H1 (cell line): ENCODE results near the gene SLC25A39. TPM values are rescaled to one million over a fixed set of nuclear protein-coding genes. Genes with fewer than 3 reads are reported as not detected.

Experiments used
- CTCF ChIA-PET: fragments of 300-600 bp; sonication (Branson Sonifier 250); formaldehyde crosslinking; loops from one replicate; lab custom pipeline; 2021; ENCODE audit not compliant: partially characterized antibody; lab: Charles Lee
- POLR2A ChIA-PET: fragments of 300-600 bp; sonication (Branson Sonifier 250); formaldehyde crosslinking; loops from one replicate; lab custom pipeline; 2021; ENCODE audit warnings: inconsistent platforms; ENCODE audit not compliant: partially characterized antibody; lab: Charles Lee
- DNase-seq, 2 experiments: peaks; one replicate each; pipeline versions ENCODE4 v3.0.0 to v3.0.0-alpha.2; 2010 to 2022; ENCODE audit warnings: low spot score in 2 of 2, low read depth in 1 of 2, mixed read lengths in 1 of 2
- FAIRE-seq: peaks from 2 replicates; lab custom pipeline; 2011; peaks lifted over from hg19 to GRCh38; lab: Jason Lieb, UNC
- H2AFZ ChIP-seq: 2 replicates; pipeline ENCODE4 v1.8.1; 2012; ENCODE audit warnings: low read length, inconsistent platforms
- H2AK5ac ChIP-seq: 2 replicates; pipeline ENCODE4 v1.6.1; 2013; ENCODE audit warnings: low read depth, low read length
- H2BK120ac ChIP-seq: replicated peaks from 2 replicates; pipeline ENCODE3; 2013; ENCODE audit warnings: low read depth, low read length, inconsistent platforms
- H2BK12ac ChIP-seq: 2 replicates; pipeline ENCODE4 v1.6.1; 2013; ENCODE audit warnings: low read depth, low read length
- H2BK15ac ChIP-seq: 2 replicates; pipeline ENCODE4 v1.6.1; 2013; ENCODE audit warnings: low read length
- H2BK20ac ChIP-seq: 2 replicates; pipeline ENCODE4 v1.6.1; 2013; ENCODE audit warnings: low read length
- H2BK5ac ChIP-seq: 2 replicates; pipeline ENCODE4 v1.6.1; 2013; ENCODE audit warnings: low read depth, low read length
- H3K14ac ChIP-seq: 2 replicates; pipeline ENCODE4 v1.6.1; 2013; ENCODE audit warnings: inconsistent platforms; ENCODE audit not compliant: insufficient read length
- H3K18ac ChIP-seq: 2 replicates; pipeline ENCODE4 v1.6.1; 2013; ENCODE audit warnings: low read length; ENCODE audit errors: extremely low read depth
- H3K23ac ChIP-seq: 2 replicates; pipeline ENCODE4 v1.6.1; 2013; ENCODE audit warnings: inconsistent platforms; ENCODE audit not compliant: insufficient read length
- H3K23me2 ChIP-seq: 2 replicates; pipeline ENCODE4 v1.6.1; 2013; ENCODE audit warnings: low read depth, low read length
- H3K27ac ChIP-seq: 2 replicates; pipeline ENCODE4 v1.6.1; 2011; ENCODE audit warnings: low read depth, low read length, inconsistent platforms
- H3K27me3 ChIP-seq, 4 experiments: replicated peaks in 1 of 4; 1 replicate in 1 of 4; 2 replicates in 3 of 4; pipeline versions ENCODE4 v1.6.1 to v1.8.1; 2011 to 2013; ENCODE audit warnings: low read length in 3 of 4, mild to moderate bottlenecking in 3 of 4, inconsistent platforms in 2 of 4, mixed read lengths in 2 of 4, moderate library complexity in 1 of 4; ENCODE audit not compliant: control insufficient read depth in 3 of 4, insufficient read depth in 3 of 4; ENCODE audit errors: extremely low read depth in 1 of 4
- H3K36me3 ChIP-seq, 4 experiments: 2 replicates each; pipeline versions ENCODE4 v1.6.1 to v1.8.1; 2011 to 2013; ENCODE audit warnings: mild to moderate bottlenecking in 4 of 4, low read length in 3 of 4, moderate library complexity in 2 of 4, control low read depth in 1 of 4, inconsistent platforms in 1 of 4; ENCODE audit not compliant: insufficient read depth in 4 of 4, control insufficient read depth in 2 of 4
- H3K4ac ChIP-seq: replicated peaks from 2 replicates; pipeline ENCODE3; 2013; ENCODE audit warnings: low read length, low read depth, mixed read lengths, inconsistent platforms; ENCODE audit not compliant: insufficient read length
- H3K4me1 ChIP-seq, 4 experiments: replicated peaks in 1 of 4; 1 replicate in 1 of 4; 2 replicates in 3 of 4; pipeline versions ENCODE4 v1.6.1 to v1.8.1; 2011 to 2013; ENCODE audit warnings: low read length in 3 of 4, inconsistent platforms in 2 of 4, mixed read lengths in 1 of 4; ENCODE audit not compliant: insufficient read depth in 4 of 4, control insufficient read depth in 3 of 4
- H3K4me2 ChIP-seq, 2 experiments: 2 replicates each; pipeline versions ENCODE4 v1.6.1 to v1.8.1; 2011 to 2013; ENCODE audit warnings: low read depth in 2 of 2, low read length in 2 of 2, control low read depth in 1 of 2, inconsistent platforms in 1 of 2, mild to moderate bottlenecking in 1 of 2; ENCODE audit not compliant: insufficient read depth in 1 of 2
- H3K4me3 ChIP-seq, 4 experiments: fragments of 200-600, 300-600 bp in 1 of 4; sonication (generic), shearing (Covaris generic), sonication (Bioruptor Twin) in 1 of 4; 2 replicates each; pipeline versions ENCODE4 v1.5.1 to v1.8.1; 2011 to 2016; ENCODE audit warnings: low read length in 4 of 4, low read depth in 3 of 4, control low read depth in 2 of 4, inconsistent platforms in 2 of 4, mild to moderate bottlenecking in 2 of 4, mixed read lengths in 1 of 4, moderate library complexity in 1 of 4; ENCODE audit not compliant: insufficient read depth in 2 of 4; ENCODE audit errors: extremely low read depth in 1 of 4
- H3K56ac ChIP-seq: replicated peaks from 2 replicates; pipeline ENCODE3; 2013; ENCODE audit warnings: low read depth, mild to moderate bottlenecking, mixed read lengths, low read length, inconsistent platforms; ENCODE audit not compliant: insufficient read length
- H3K79me1 ChIP-seq: 2 replicates; pipeline ENCODE4 v1.6.1; 2013; ENCODE audit warnings: low read depth, low read length, control low read depth
- H3K79me2 ChIP-seq, 2 experiments: 2 replicates each; pipeline versions ENCODE4 v1.6.1 to v1.8.1; 2012 to 2013; ENCODE audit warnings: low read length in 2 of 2, mild to moderate bottlenecking in 2 of 2, inconsistent platforms in 1 of 2; ENCODE audit not compliant: insufficient read depth in 2 of 2, control insufficient read depth in 1 of 2
- H3K9ac ChIP-seq, 4 experiments: replicated peaks in 1 of 4; 1 replicate in 1 of 4; 2 replicates in 3 of 4; pipeline versions ENCODE4 v1.6.1 to v1.8.1; 2011 to 2013; ENCODE audit warnings: low read depth in 3 of 4, low read length in 3 of 4, control low read depth in 2 of 4, mild to moderate bottlenecking in 2 of 4, moderate library complexity in 2 of 4, inconsistent platforms in 1 of 4; ENCODE audit errors: extremely low read depth in 1 of 4
- H3K9me3 ChIP-seq, 2 experiments: 2 replicates each; pipeline versions ENCODE4 v1.6.1 to v1.8.1; 2012 to 2013; ENCODE audit warnings: mild to moderate bottlenecking in 2 of 2, moderate library complexity in 2 of 2, control low read depth in 1 of 2, inconsistent platforms in 1 of 2, low read depth in 1 of 2, low read length in 1 of 2, mixed read lengths in 1 of 2; ENCODE audit not compliant: insufficient read depth in 2 of 2
- H4K20me1 ChIP-seq, 2 experiments: replicated peaks in 1 of 2; 2 replicates each; pipeline versions ENCODE3 to v1.8.1; 2011 to 2013; ENCODE audit warnings: inconsistent platforms in 2 of 2, low read length in 2 of 2, mild to moderate bottlenecking in 1 of 2; ENCODE audit not compliant: insufficient read depth in 2 of 2, control insufficient read depth in 1 of 2
- H4K5ac ChIP-seq: 2 replicates; pipeline ENCODE4 v1.6.1; 2013; ENCODE audit warnings: low read length, low read depth, mixed read lengths, inconsistent platforms; ENCODE audit not compliant: insufficient read length
- H4K8ac ChIP-seq: 2 replicates; pipeline ENCODE4 v1.8.0; 2013; ENCODE audit warnings: mild to moderate bottlenecking, moderate library complexity, low read length, inconsistent platforms; ENCODE audit not compliant: insufficient read depth; ENCODE audit errors: extremely low read depth
- H4K91ac ChIP-seq: replicated peaks from 2 replicates; pipeline ENCODE3; 2013; ENCODE audit warnings: low read length, mixed read lengths, inconsistent platforms; ENCODE audit not compliant: insufficient read length
- BACH1 ChIP-seq: IDR thresholded peaks from 2 replicates; pipeline ENCODE4 v1.6.1; 2012; ENCODE audit warnings: low read length, improper control_type of control experiment
- CBX8 ChIP-seq: fragments of 300-800, 300-1000 bp; sonication (generic); IDR thresholded peaks from 2 replicates; pipeline ENCODE4 v1.7.1; 2016; ENCODE audit warnings: low read depth, low read length, borderline replicate concordance
- CREB1 ChIP-seq: IDR thresholded peaks from 2 replicates; pipeline ENCODE4 v1.6.1; 2012; ENCODE audit warnings: inconsistent platforms
- GABPA ChIP-seq: IDR thresholded peaks from 2 replicates; pipeline ENCODE4 v1.6.1; 2011; ENCODE audit warnings: mild to moderate bottlenecking, low read length, moderate library complexity, borderline replicate concordance; ENCODE audit not compliant: insufficient read depth
- KDM4A ChIP-seq: IDR thresholded peaks from one replicate; pipeline ENCODE4 v1.7.1; 2012; ENCODE audit warnings: low read depth, mild to moderate bottlenecking, moderate library complexity, low read length, inconsistent platforms; ENCODE audit not compliant: severe bottlenecking
- KDM5A ChIP-seq: fragments of 200-600 bp; IDR thresholded peaks from 2 replicates; pipeline ENCODE4 v1.7.1; 2012; ENCODE audit warnings: mild to moderate bottlenecking, low read length, inconsistent platforms, mixed read lengths
- NRF1 ChIP-seq: IDR thresholded peaks from 2 replicates; pipeline ENCODE4 v1.6.1; 2011; ENCODE audit warnings: mild to moderate bottlenecking, low read depth, low read length, improper control_type of control experiment
- POLR2A ChIP-seq, 2 experiments: IDR thresholded peaks; 1 replicate in 1 of 2; 2 replicates in 1 of 2; pipeline ENCODE4 v1.6.1; 2011; ENCODE audit warnings: low read depth in 2 of 2, low read length in 2 of 2, mild to moderate bottlenecking in 2 of 2; ENCODE audit errors: control extremely low read depth in 1 of 2
- RAD21 ChIP-seq, 2 experiments: IDR thresholded peaks in 1 of 2; conservative IDR thresholded peaks in 1 of 2; 2 replicates each; pipeline ENCODE4 v1.6.1; 2011; ENCODE audit warnings: low read depth in 2 of 2, low read length in 2 of 2, improper control_type of control experiment in 1 of 2, inconsistent platforms in 1 of 2, mild to moderate bottlenecking in 1 of 2, moderate library complexity in 1 of 2
- RBBP5 ChIP-seq: IDR thresholded peaks from 2 replicates; pipeline ENCODE4 v1.7.1; 2012; ENCODE audit warnings: low read depth, mild to moderate bottlenecking, inconsistent platforms, low read length, moderate library complexity, borderline replicate concordance
- RNF2 ChIP-seq: fragments of 200-900, 300-1000 bp; sonication (generic); IDR thresholded peaks from 2 replicates; pipeline ENCODE4 v1.7.1; 2016; ENCODE audit warnings: borderline replicate concordance, low read depth, mild to moderate bottlenecking, antibody characterized with exemption, low read length; ENCODE audit not compliant: poor library complexity, severe bottlenecking; ENCODE audit errors: missing control alignments
- TAF1 ChIP-seq: IDR thresholded peaks from 2 replicates; pipeline ENCODE4 v1.6.1; 2011; ENCODE audit warnings: mild to moderate bottlenecking, low read depth, low read length
- WGBS, 2 experiments: shearing (Covaris generic) in 1 of 2; methylation state at CpG; one replicate each; pipeline versions ENCODE4 v1.1.6 to v1.1.7; 2013 to 2015; ENCODE audit warnings: low lambda C conversion rate in 2 of 2, mixed read lengths in 2 of 2, inconsistent platforms in 1 of 2, low coverage in 1 of 2, missing lambda C conversion rate in 1 of 2; ENCODE audit not compliant: insufficient replicate concordance in 2 of 2, insufficient coverage in 1 of 2, insufficient read length in 1 of 2; ENCODE audit errors: extremely low coverage in 1 of 2, missing lambda C conversion rate in 1 of 2; 5-methylcytosine and 5-hydroxymethylcytosine counted together
- polyA plus RNA-seq, 7 experiments: library from polyadenylated mRNA; depleted of rRNA in 3 of 7; stranded (reverse) in 5 of 7; unstranded in 2 of 7; fragments of >200 nt in 5 of 7; fragments of 200-250 nt in 2 of 7; gene quantifications; 1 replicate in 5 of 7; 2 replicates in 1 of 7; 4 replicates in 1 of 7; pipeline versions ENCODE4 v1.2.1 to v1.2.3, GENCODE V29; 2011 to 2013; ENCODE audit warnings: missing spikeins in 2 of 7, mixed read lengths in 2 of 7
- total RNA-seq: library from RNA; stranded (reverse); fragmentation: NEBNext Ultra II Directional; extraction: Animal tissue kit (Norgen Biotek cat#: 25700); gene quantifications from 2 replicates; pipeline ENCODE4 v1.2.1, GENCODE V29; 2021
- TF ChIP-seq, protein P1 (sequence below): IDR thresholded peaks from 2 replicates; pipeline ENCODE4 v1.6.1; 2012; ENCODE audit warnings: inconsistent platforms

Gene SLC25A39
- total and polyA plus RNA-seq, 2 of the 8 experiments (the other 6 are each of a cell fraction or from before 2014, with no cell fraction given), result 200 to 291 TPM

DNA sequence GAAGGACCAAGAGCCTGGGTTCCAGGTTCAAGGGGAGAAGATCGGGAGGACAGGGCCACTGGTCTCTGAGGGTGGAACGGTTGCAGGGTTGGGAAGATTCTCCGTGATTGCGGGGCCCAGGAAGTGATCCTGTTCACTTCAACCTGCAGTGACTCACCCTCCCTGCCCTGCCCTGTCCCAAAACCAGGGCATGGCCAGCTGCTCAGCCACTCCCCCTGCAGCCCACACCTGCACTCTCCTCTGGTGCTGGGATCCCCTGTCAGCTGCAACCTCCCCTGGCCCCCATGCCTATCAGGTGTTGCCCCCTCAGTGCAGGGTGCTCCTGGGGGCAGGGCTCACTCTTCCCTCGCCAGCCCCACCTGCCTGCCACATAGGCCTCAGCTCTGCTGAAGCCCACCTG, 15.2 kb downstream of the SLC25A39 start:
- FAIRE-seq, result no peak
- POLR2A ChIA-PET, result interaction anchor here (1.1 to 4.0 kb wide), 6 partner anchors 11 to 148 kb away, joined by 3 to 61 read pairs (median 8); partner anchors contain the start of genes SLC25A39 and UBTF
- no peak for TF ChIP-seq RBBP5
- no peak for TF ChIP-seq NRF1
- TF ChIP-seq, protein P1, sequence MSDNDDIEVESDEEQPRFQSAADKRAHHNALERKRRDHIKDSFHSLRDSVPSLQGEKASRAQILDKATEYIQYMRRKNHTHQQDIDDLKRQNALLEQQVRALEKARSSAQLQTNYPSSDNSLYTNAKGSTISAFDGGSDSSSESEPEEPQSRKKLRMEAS, result 0 out of 2 replicates have a peak, but pooled peaks have one; percentile 27
- TF ChIP-seq CREB1, result no peak
- peak in 1 of 2 experiments; percentile 31; a peak in 2 of 4 replicates for TF ChIP-seq RAD21 (IDR thresholded peaks at IDR 0.05 in 1 of 2, conservative IDR thresholded peaks at IDR 0.05 in 1 of 2; ENCODE audit: low read depth in 2 of 2, low read length in 2 of 2)
- TF ChIP-seq TAF1, result no peak
- TF ChIP-seq KDM4A, result no peak
- TF ChIP-seq RNF2, result no peak
- TF ChIP-seq BACH1, result no peak
- TF ChIP-seq CBX8, result no peak
- TF ChIP-seq GABPA, result no peak
- no peak for TF ChIP-seq KDM5A
- no peak for TF ChIP-seq POLR2A (IDR thresholded peaks at IDR 0.05; ENCODE audit: control extremely low read depth in 1 of 2, low read depth in 2 of 2, low read length in 2 of 2)

More for the DNA sequence above, 15.2 kb downstream of the SLC25A39 start:
- H2BK20ac ChIP-seq, result no peak overlapping the region
- CTCF ChIA-PET, result interaction anchor here (0.7 to 3.7 kb wide), 21 partner anchors 8 to 105 kb away, joined by 3 to 24 read pairs (median 3); partner anchors contain the start of gene UBTF
- H3K79me2 ChIP-seq, result no peaks in the 10 kb centered on the region
- H3K56ac ChIP-seq, result no peak overlapping the region
- no peak overlapping the region for H3K4ac ChIP-seq
- H3K36me3 ChIP-seq, result no peaks in the 10 kb centered on the region
- H4K20me1 ChIP-seq, result peaks cover 0 to 6% of the 10 kb centered on the region in 2 experiments
- peak overlapping the region; percentile 52; the same call in 1 of the 2 replicates for H2BK5ac ChIP-seq
- DNase-seq, result no peak
- H4K91ac ChIP-seq, result no peak overlapping the region
- peak overlapping the region in 3 of 4 experiments; percentile 27 to 67 (median 32); a peak in 5 of 8 replicates for H3K4me3 ChIP-seq
- peak overlapping the region; percentile 60; the same call in 1 of the 2 replicates for H2BK12ac ChIP-seq
- no peak overlapping the region for H2BK120ac ChIP-seq
- H3K27ac ChIP-seq, result no peak overlapping the region
- H4K8ac ChIP-seq, result no peak overlapping the region; the same call in 1 of the 2 replicates
- H3K23ac ChIP-seq, result no peak overlapping the region
- no peak overlapping the region for H2AFZ ChIP-seq
- H3K18ac ChIP-seq, result no peak overlapping the region
- peaks cover 0 to 7% (median 6%) of the 10 kb centered on the region in 4 experiments; a peak in 5 of 7 replicates for H3K27me3 ChIP-seq
- H3K4me2 ChIP-seq, result peak overlapping the region; percentile 90 to 93; a peak in 3 of 4 replicates
- no peak overlapping the region for H3K14ac ChIP-seq
- 63% methylated on average over 5 of the region's 5 CpGs; no CpG with 5 or more reads in 1 of the 2 experiments for WGBS, 2 experiments
- no peak overlapping the region for H3K9ac ChIP-seq
- H3K23me2 ChIP-seq, result peaks cover 6% of the 10 kb centered on the region
- H3K4me1 ChIP-seq, result peaks cover 7 to 39% (median 26%) of the 10 kb centered on the region in 4 experiments
- H2BK15ac ChIP-seq, result peak overlapping the region; percentile 50; the same call in 1 of the 2 replicates
- no peak overlapping the region for H2AK5ac ChIP-seq
- no peaks in the 10 kb centered on the region for H3K79me1 ChIP-seq
- H4K5ac ChIP-seq, result no peak overlapping the region
- no peaks in the 10 kb centered on the region for H3K9me3 ChIP-seq
